RWPE2 (cell line): ENCODE results near the gene CLDN22.

Source experiments
- ATAC-seq: fragments of 200-7000 bp; cut with Tn5 transposase; 3 replicates; pipeline ENCODE4 v1.9.1; 2021; ENCODE audit warnings: low read depth
- DNase-seq: peaks from one replicate; pipeline ENCODE4 v3.0.0-alpha.2; 2020; ENCODE audit warnings: low spot score
- H3K27ac ChIP-seq: fragments of 450-650 bp; 2 replicates; pipeline ENCODE4 v1.5.1; 2017; ENCODE audit warnings: mild to moderate bottlenecking; ENCODE audit not compliant: poor library complexity, severe bottlenecking
- H3K27me3 ChIP-seq: fragments of 250-450 bp; sonication (Bioruptor Pico); 2 replicates; pipeline ENCODE4 v1.5.1; 2021; ENCODE audit warnings: mild to moderate bottlenecking, moderate library complexity; ENCODE audit not compliant: insufficient read depth, poor library complexity, severe bottlenecking
- H3K36me3 ChIP-seq: fragments of 250-450 bp; sonication (Bioruptor Pico); 2 replicates; pipeline ENCODE4 v1.5.1; 2020; ENCODE audit warnings: low read depth, mild to moderate bottlenecking, moderate library complexity
- H3K4me1 ChIP-seq: fragments of 250-450 bp; sonication (Bioruptor Pico); 2 replicates; pipeline ENCODE4 v1.5.1; 2021; ENCODE audit warnings: mild to moderate bottlenecking, moderate library complexity; ENCODE audit not compliant: insufficient read depth, poor library complexity, severe bottlenecking
- H3K4me3 ChIP-seq: fragments of 250-450 bp; sonication (Bioruptor Pico); 2 replicates; pipeline ENCODE4 v1.5.1; 2021; ENCODE audit warnings: mild to moderate bottlenecking, moderate library complexity; ENCODE audit not compliant: severe bottlenecking
- H3K9me3 ChIP-seq: fragments of 250-450 bp; sonication (Bioruptor Pico); 2 replicates; pipeline ENCODE4 v1.5.1; 2021; ENCODE audit warnings: mild to moderate bottlenecking, moderate library complexity; ENCODE audit not compliant: severe bottlenecking
- CTCF ChIP-seq: fragments of 450-650 bp; IDR thresholded peaks from one replicate; pipeline ENCODE4 v1.5.1; 2017; ENCODE audit warnings: mild to moderate bottlenecking, moderate library complexity; ENCODE audit not compliant: poor library complexity, severe bottlenecking

CLDN22 gene

GRCh38 chr4:183297675-183298074 is 22.4 kb downstream of the CLDN22 start:
- peaks cover 20% of the 10 kb centered on the region for H3K36me3 ChIP-seq
- ATAC-seq (no peak), DNase-seq (no peak)
- H3K27ac ChIP-seq = no peak overlapping the region
- TF ChIP-seq CTCF = no peak
- H3K9me3 ChIP-seq = no peaks in the 10 kb centered on the region
- H3K27me3 ChIP-seq = no peaks in the 10 kb centered on the region
- H3K4me3 ChIP-seq = no peak overlapping the region
- H3K4me1 ChIP-seq = peaks cover 13% of the 10 kb centered on the region

- ATAC-seq = no peak
- Histone ChIP-seq H3K27ac (no peak overlapping the region), H3K36me3 (peaks cover 20% of the 10 kb centered on the region; the same call in 1 of the 2 replicates), H3K27me3 (no peaks in the 10 kb centered on the region), H3K4me1 (peaks cover 10% of the 10 kb centered on the region), H3K4me3 (no peak overlapping the region), H3K9me3 (no peaks in the 10 kb centered on the region)
- TF ChIP-seq CTCF = no peak
- no peak for DNase-seq
These were observed 24.4 kb downstream of the CLDN22 start for GRCh38 chr4:183295711-183296110.

GRCh38 chr4:183291070-183291469 is 29.0 kb downstream of the CLDN22 start:
- no peak overlapping the region for H3K4me3 ChIP-seq
- H3K27me3 ChIP-seq = no peaks in the 10 kb centered on the region
- H3K27ac ChIP-seq = no peak overlapping the region
- no peak for DNase-seq
- H3K9me3 ChIP-seq = no peaks in the 10 kb centered on the region
- peaks cover 22% of the 10 kb centered on the region for H3K36me3 ChIP-seq
- H3K4me1 ChIP-seq = no peaks in the 10 kb centered on the region
- no peak for ATAC-seq
- TF ChIP-seq CTCF = no peak

GRCh38 chr4:183289688-183290087 is 30.4 kb downstream of the CLDN22 start:
- Histone ChIP-seq H3K27me3 (no peaks in the 10 kb centered on the region), H3K9me3 (no peaks in the 10 kb centered on the region), H3K36me3 (peaks cover 33% of the 10 kb centered on the region), H3K4me3 (no peak overlapping the region), H3K27ac (no peak overlapping the region), H3K4me1 (no peaks in the 10 kb centered on the region)
- no peak for DNase-seq
- no peak for TF ChIP-seq CTCF
- peak; percentile 41; the same call in 1 of the 3 replicates for ATAC-seq

GRCh38 chr4:183288955-183289354 is 31.1 kb downstream of the CLDN22 start:
- no peak for ATAC-seq
- H3K27ac ChIP-seq = no peak overlapping the region
- no peak for TF ChIP-seq CTCF
- no peaks in the 10 kb centered on the region for H3K27me3 ChIP-seq
- peaks cover 41% of the 10 kb centered on the region for H3K36me3 ChIP-seq
- DNase-seq = no peak
- no peak overlapping the region for H3K4me3 ChIP-seq
- H3K4me1 ChIP-seq = no peaks in the 10 kb centered on the region
- H3K9me3 ChIP-seq = no peaks in the 10 kb centered on the region
